Type B pancreatic cell (in vitro differentiated cells): ENCODE results near the gene SLC36A3. TPM values are rescaled to one million over a fixed set of nuclear protein-coding genes. Genes with fewer than 3 reads are reported as not detected.

Experiments used
- DNase-seq: peaks from one replicate; pipeline ENCODE4 v3.0.0; 2021; ENCODE audit warnings: mixed read lengths; ENCODE audit not compliant: unreplicated experiment; ENCODE audit errors: extremely low spot score
- H3K27ac Mint-ChIP-seq: 2 replicates; pipeline ENCODE4 v1.8.0; 2021; ENCODE audit warnings: mild to moderate bottlenecking, mixed read lengths
- H3K27me3 Mint-ChIP-seq: 2 replicates; pipeline ENCODE4 v1.8.0; 2021; ENCODE audit warnings: mixed read lengths
- H3K36me3 Mint-ChIP-seq: 2 replicates; pipeline ENCODE4 v1.8.0; 2021; ENCODE audit warnings: mixed read lengths
- H3K4me1 Mint-ChIP-seq: one replicate; pipeline ENCODE4 v1.8.0; 2021; ENCODE audit warnings: mixed read lengths; ENCODE audit not compliant: unreplicated experiment
- H3K4me3 Mint-ChIP-seq: 2 replicates; pipeline ENCODE4 v1.8.0; 2021; ENCODE audit warnings: mild to moderate bottlenecking, mixed read lengths
- H3K9me3 Mint-ChIP-seq: 2 replicates; pipeline ENCODE4 v1.8.0; 2021; ENCODE audit warnings: mixed read lengths
- CTCF ChIP-seq: fragments of 200-600 bp; sonication (generic); conservative IDR thresholded peaks from 2 replicates; pipeline ENCODE4 v1.5.0; 2021; ENCODE audit warnings: antibody characterized with exemption, mild to moderate bottlenecking
- total RNA-seq: library from RNA; stranded (reverse); gene quantifications from 2 replicates; pipeline ENCODE4 v1.2.1, GENCODE V29; 2021; ENCODE audit warnings: low replicate concordance

The SLC36A3 gene
- total RNA-seq, 1 donor from 2014 or later = not detected

DNA sequence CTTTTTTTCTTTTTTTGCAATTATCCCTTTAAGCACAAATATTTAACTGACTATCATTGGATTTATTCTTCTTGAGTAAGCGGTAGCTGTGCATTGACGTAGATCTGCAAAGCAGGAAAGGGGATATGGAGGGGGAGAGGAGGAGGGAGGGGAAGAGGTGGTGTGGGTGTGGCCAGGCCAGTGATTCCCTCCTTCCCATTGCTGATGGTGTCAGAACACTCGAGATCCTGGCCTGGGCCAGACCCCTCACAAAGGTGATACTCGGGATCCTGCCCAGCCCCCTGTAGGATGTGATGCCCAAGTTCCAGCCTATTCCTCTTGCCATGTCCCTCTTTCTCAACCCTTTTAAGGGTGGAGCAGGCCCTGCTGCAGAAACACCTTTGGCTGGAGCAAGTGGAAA is 9.9 kb downstream of the SLC36A3 start:
- no peaks in the 10 kb centered on the region for H3K4me1 Mint-ChIP-seq
- DNase-seq = no peak

DNA sequence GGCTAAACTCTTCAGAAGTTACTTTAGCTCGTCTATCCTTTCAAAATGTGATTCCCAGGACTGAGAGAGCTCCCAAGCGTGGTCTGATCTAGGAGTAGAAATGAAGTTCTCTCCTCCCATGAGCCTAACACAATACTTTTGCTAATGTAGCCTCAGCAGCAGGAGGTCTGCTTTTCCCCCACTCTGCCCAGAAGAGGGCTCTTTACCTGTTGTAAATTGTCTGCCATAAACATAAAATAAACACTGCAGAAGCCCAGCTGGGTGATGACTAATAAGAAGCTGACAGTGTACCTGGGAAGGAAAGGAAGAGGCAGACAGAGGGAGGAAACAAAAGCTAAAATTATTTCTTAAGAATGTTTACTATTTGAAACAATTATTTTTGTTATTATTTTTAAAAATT is 15.4 kb downstream of the SLC36A3 start:
- Mint-ChIP-seq H3K4me1 (peaks cover 4% of the 10 kb centered on the region), H3K4me3 (no peak overlapping the region), H3K27ac (peak overlapping the region; percentile 47), H3K27me3 (no peaks in the 10 kb centered on the region), H3K9me3 (no peaks in the 10 kb centered on the region), H3K36me3 (no peaks in the 10 kb centered on the region)
- no peak for TF ChIP-seq CTCF
- DNase-seq = no peak

More for the DNA sequence above, 9.9 kb downstream of the SLC36A3 start:
- Mint-ChIP-seq H3K27ac (no peak overlapping the region), H3K9me3 (no peaks in the 10 kb centered on the region), H3K27me3 (no peaks in the 10 kb centered on the region), H3K36me3 (no peaks in the 10 kb centered on the region), H3K4me3 (no peak overlapping the region)
- no peak for TF ChIP-seq CTCF

GRCh38 chr5:151286246-151286645 is 17.3 kb downstream of the SLC36A3 start:
- H3K36me3 Mint-ChIP-seq = no peaks in the 10 kb centered on the region
- H3K27me3 Mint-ChIP-seq = no peaks in the 10 kb centered on the region
- no peak for TF ChIP-seq CTCF
- no peak for DNase-seq
- no peak overlapping the region for H3K4me3 Mint-ChIP-seq
- H3K9me3 Mint-ChIP-seq = no peaks in the 10 kb centered on the region
- H3K27ac Mint-ChIP-seq = peak overlapping the region; percentile 54
- H3K4me1 Mint-ChIP-seq = peaks cover 4% of the 10 kb centered on the region

DNA sequence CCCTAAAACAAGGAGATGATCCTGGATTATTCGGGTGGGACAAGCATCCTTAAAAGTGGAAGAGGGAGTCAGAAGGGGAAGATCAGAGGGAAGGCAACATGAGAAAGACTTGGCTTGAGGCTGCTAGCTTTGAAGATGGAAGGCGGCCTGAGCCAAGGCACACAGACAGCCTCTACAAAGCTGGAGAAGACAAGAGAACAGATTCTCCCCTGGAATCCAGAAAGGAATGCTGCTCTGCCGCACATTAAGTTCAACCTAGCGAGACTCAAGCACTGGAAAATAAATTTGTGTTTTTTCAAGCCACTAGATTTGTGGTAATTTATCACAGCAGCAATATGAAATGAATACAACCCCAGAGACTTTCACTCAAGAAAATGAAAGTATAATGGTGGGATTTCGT is 17.9 kb downstream of the SLC36A3 start:
- Mint-ChIP-seq H3K36me3 (no peaks in the 10 kb centered on the region), H3K27ac (peak overlapping the region; percentile 54), H3K4me3 (peak overlapping the region; percentile 18), H3K4me1 (peaks cover 4% of the 10 kb centered on the region), H3K27me3 (no peaks in the 10 kb centered on the region), H3K9me3 (no peaks in the 10 kb centered on the region)
- no peak for DNase-seq
- TF ChIP-seq CTCF = no peak

DNA sequence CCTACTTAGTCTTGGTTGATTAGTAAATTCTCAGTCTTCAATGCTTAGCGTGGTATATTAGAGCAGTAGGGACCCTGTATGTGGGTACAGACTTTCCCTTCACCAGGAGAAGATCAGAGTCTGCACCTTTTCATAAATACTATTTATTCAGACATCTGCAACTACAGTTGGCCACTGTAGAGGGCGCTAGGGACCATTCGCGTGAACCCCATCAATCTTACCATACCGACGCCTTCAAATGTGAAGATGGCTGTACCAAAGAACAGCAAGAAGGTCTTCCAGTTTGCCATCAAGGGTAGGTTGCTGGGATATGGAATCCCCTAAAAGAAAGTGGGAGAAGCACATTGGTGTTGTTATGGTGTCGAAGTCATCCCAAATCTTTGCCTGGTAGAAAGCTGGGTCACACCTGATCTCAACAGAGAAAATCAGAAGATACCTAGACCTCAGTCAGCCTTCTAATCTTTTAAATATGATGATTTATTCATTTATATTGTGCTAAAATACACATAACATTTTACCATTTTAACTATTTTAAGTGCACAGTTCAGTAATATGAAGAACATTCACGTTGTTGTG is 19.1 kb downstream of the SLC36A3 start:
- peaks cover 4% of the 10 kb centered on the region for H3K4me1 Mint-ChIP-seq
- no peaks in the 10 kb centered on the region for H3K36me3 Mint-ChIP-seq
- TF ChIP-seq CTCF = peak; percentile 40
- no peaks in the 10 kb centered on the region for H3K9me3 Mint-ChIP-seq
- H3K27me3 Mint-ChIP-seq = no peaks in the 10 kb centered on the region
- DNase-seq = no peak
- H3K27ac Mint-ChIP-seq = peak overlapping the region; percentile 90
- no peak overlapping the region for H3K4me3 Mint-ChIP-seq
